Gastroesophageal sphincter (tissue), 3 donors: ENCODE results near the gene OVOL2.

Experiments
- EP300 ChIP-seq: sonication (generic); formaldehyde crosslinking; IDR thresholded peaks from one replicate; pipeline ENCODE4 v1.6.1; 2017; ENCODE audit warnings: antibody characterized with exemption, mild to moderate bottlenecking
- POLR2A ChIP-seq, 2 donors: fragments of 450-650 bp; IDR thresholded peaks; one replicate each; pipeline ENCODE4 v1.6.1; 2017; ENCODE audit warnings: antibody characterized with exemption in 2 of 2, mild to moderate bottlenecking in 2 of 2, moderate library complexity in 1 of 2
- POLR2AphosphoS5 ChIP-seq: sonication (generic); formaldehyde crosslinking; IDR thresholded peaks from one replicate; pipeline ENCODE4 v1.6.1; 2017; ENCODE audit warnings: antibody characterized with exemption
- TF ChIP-seq, protein P1 (sequence below), 4 experiments: fragments of 200-600 bp in 2 of 4; fragments of 450-650 bp in 2 of 4; sonication (generic) in 1 of 4; IDR thresholded peaks; one replicate each; pipeline ENCODE4 v1.5.1; 2017 to 2019; ENCODE audit warnings: antibody characterized with exemption in 4 of 4, mild to moderate bottlenecking in 2 of 4, moderate library complexity in 2 of 4

- TF ChIP-seq, protein P1, sequence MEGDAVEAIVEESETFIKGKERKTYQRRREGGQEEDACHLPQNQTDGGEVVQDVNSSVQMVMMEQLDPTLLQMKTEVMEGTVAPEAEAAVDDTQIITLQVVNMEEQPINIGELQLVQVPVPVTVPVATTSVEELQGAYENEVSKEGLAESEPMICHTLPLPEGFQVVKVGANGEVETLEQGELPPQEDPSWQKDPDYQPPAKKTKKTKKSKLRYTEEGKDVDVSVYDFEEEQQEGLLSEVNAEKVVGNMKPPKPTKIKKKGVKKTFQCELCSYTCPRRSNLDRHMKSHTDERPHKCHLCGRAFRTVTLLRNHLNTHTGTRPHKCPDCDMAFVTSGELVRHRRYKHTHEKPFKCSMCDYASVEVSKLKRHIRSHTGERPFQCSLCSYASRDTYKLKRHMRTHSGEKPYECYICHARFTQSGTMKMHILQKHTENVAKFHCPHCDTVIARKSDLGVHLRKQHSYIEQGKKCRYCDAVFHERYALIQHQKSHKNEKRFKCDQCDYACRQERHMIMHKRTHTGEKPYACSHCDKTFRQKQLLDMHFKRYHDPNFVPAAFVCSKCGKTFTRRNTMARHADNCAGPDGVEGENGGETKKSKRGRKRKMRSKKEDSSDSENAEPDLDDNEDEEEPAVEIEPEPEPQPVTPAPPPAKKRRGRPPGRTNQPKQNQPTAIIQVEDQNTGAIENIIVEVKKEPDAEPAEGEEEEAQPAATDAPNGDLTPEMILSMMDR (IDR thresholded peaks at IDR 0.05), result peak in 1 of 4 experiments; percentile 40
- no peak for TF ChIP-seq EP300
- no peak for TF ChIP-seq POLR2A (IDR thresholded peaks at IDR 0.05)
- no peak for TF ChIP-seq POLR2AphosphoS5
Measured at GRCh38 chr20:18019068-18019467, 38.6 kb downstream of the OVOL2 start.
